HepG2 (cell line): Measurements from ENCODE around the gene SCN4B. TPM values are rescaled to one million over a fixed set of nuclear protein-coding genes. Genes with fewer than 3 reads are reported as not detected.

Source experiments
- AGO2 ChIP-seq: fragments of 200-400 bp; formaldehyde crosslinking; optimal IDR thresholded peaks from 2 replicates; pipeline ENCODE3; 2017; ENCODE audit warnings: mild to moderate bottlenecking, low read depth, low read length, moderate library complexity
- EED ChIP-seq: sonication (generic); formaldehyde crosslinking; IDR thresholded peaks from 2 replicates; pipeline ENCODE4 v1.5.0; 2020; ENCODE audit warnings: mild to moderate bottlenecking, missing genetic modification reagents
- EP300 ChIP-seq, 3 experiments: sonication (generic) in 1 of 3; formaldehyde crosslinking in 1 of 3; IDR thresholded peaks; 2 replicates each; pipeline versions ENCODE4 v1.5.1 to v1.6.1; 2011 to 2020; ENCODE audit warnings: low read depth in 2 of 3, low read length in 2 of 3, borderline replicate concordance in 1 of 3, improper control_type of control experiment in 1 of 3, mild to moderate bottlenecking in 1 of 3, missing genetic modification reagents in 1 of 3, moderate library complexity in 1 of 3
- HDAC1 ChIP-seq: sonication (generic); formaldehyde crosslinking; IDR thresholded peaks from 2 replicates; pipeline ENCODE4 v1.5.1; 2020; ENCODE audit warnings: mild to moderate bottlenecking, missing genetic modification reagents
- HNF1B ChIP-seq: sonication (generic); formaldehyde crosslinking; IDR thresholded peaks from 2 replicates; pipeline ENCODE4 v1.5.1; 2020; ENCODE audit warnings: mild to moderate bottlenecking, moderate library complexity, missing genetic modification reagents
- KDM2A ChIP-seq: sonication (generic); formaldehyde crosslinking; IDR thresholded peaks from 2 replicates; pipeline ENCODE4 v1.4.0; 2020; ENCODE audit warnings: low read depth, missing genetic modification reagents, borderline replicate concordance
- MEIS2 ChIP-seq: sonication (generic); formaldehyde crosslinking; IDR thresholded peaks from 2 replicates; pipeline ENCODE4 v1.9.0; 2021; ENCODE audit warnings: mild to moderate bottlenecking, missing genetic modification reagents
- NR2F6 ChIP-seq, 2 experiments: IDR thresholded peaks; 2 replicates each; pipeline ENCODE4 v1.6.1; 2016; ENCODE audit warnings: antibody characterized with exemption in 1 of 2, mild to moderate bottlenecking in 1 of 2
- PAX8 ChIP-seq: sonication (generic); formaldehyde crosslinking; IDR thresholded peaks from 2 replicates; pipeline ENCODE4 v1.8.0; 2022; ENCODE audit warnings: mild to moderate bottlenecking, missing genetic modification reagents, borderline replicate concordance
- RCOR2 ChIP-seq: IDR thresholded peaks from 2 replicates; pipeline ENCODE4 v1.6.1; 2016; ENCODE audit warnings: missing biosample characterization, missing genetic modification reagents
- TCF7L2 ChIP-seq: IDR thresholded peaks from 2 replicates; pipeline ENCODE4 v1.6.1; 2011; ENCODE audit warnings: mild to moderate bottlenecking, low read depth, low read length, moderate library complexity
- TFE3 ChIP-seq: IDR thresholded peaks from 2 replicates; pipeline ENCODE4 v1.6.1; 2016
- YEATS2 ChIP-seq: sonication (generic); formaldehyde crosslinking; IDR thresholded peaks from 2 replicates; pipeline ENCODE4 v1.4.0; 2020; ENCODE audit warnings: missing genetic modification reagents, borderline replicate concordance
- ZNF552 ChIP-seq: sonication (generic); formaldehyde crosslinking; IDR thresholded peaks from 2 replicates; pipeline ENCODE4 v1.9.0; 2022; ENCODE audit warnings: missing genetic modification reagents, mild to moderate bottlenecking, borderline replicate concordance
- polyA plus RNA-seq, 8 experiments: library from polyadenylated mRNA; depleted of rRNA in 3 of 8; stranded (reverse) in 7 of 8; unstranded in 1 of 8; fragments of >200 nt; fragmentation: Illumina TruSeq in 4 of 8; extraction: Trizol in 4 of 8; gene quantifications; 2 replicates each; pipeline versions ENCODE4 v1.2.1 to v1.2.3, GENCODE V29; 2011 to 2016; ENCODE audit warnings: low read depth in 4 of 8, missing spikeins in 1 of 8, mixed read lengths in 1 of 8; ENCODE audit not compliant: insufficient read depth in 1 of 8
- total RNA-seq, 5 experiments: library from RNA; depleted of rRNA; stranded (reverse); fragments of >200 nt; fragmentation: Illumina TruSeq; extraction: Trizol; gene quantifications; 2 replicates each; pipeline ENCODE4 v1.2.3, GENCODE V29; 2016; ENCODE audit warnings: low read depth in 1 of 5
- TF ChIP-seq, protein P1 (sequence below): sonication (generic); formaldehyde crosslinking; IDR thresholded peaks from 2 replicates; pipeline ENCODE4 v1.5.0; 2020; ENCODE audit warnings: mild to moderate bottlenecking, missing genetic modification reagents
- TF ChIP-seq, protein P2 (sequence below): sonication (generic); formaldehyde crosslinking; IDR thresholded peaks from 2 replicates; pipeline ENCODE4 v1.5.1; 2020; ENCODE audit warnings: mild to moderate bottlenecking, missing genetic modification reagents, moderate library complexity

Gene SCN4B
- total and polyA plus RNA-seq, 2 of the 13 experiments (the other 11 are each of a cell fraction or from before 2014, with no cell fraction given) = 0.04 to 0.29 TPM

DNA sequence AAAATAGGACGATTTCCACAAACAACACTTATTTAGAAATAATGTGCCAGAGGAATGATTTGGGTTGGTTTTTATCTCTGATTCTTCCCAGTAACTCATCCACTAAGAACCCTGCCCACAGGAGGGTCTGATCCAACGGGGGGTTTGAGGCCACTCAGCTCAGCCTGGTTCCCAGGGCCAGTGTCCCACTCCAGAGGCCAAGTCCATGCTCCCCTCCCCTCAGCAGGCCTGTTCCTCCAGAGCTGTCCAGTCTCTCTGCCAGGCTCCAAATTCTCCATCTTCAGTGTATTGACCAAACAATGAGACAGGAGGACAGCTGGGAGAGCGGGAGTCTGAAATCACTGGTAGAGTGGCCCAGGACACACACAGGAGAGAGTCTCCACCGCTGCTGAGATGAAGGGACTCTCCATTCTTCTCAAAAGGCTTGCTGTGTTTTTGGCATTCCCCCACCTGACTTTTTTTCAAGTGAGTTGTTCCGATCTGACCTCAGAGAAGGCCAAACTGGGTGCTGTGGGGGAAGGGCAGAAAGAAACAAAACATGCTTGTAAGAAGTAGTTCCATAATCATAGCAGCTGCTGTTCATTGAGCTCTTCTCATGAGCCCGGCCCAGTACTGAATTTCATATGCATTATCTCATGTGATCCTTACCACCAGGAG is 41.4 kb upstream of the SCN4B start (continued):
- TF ChIP-seq KDM2A = no peak
- no peak for TF ChIP-seq EP300 (IDR thresholded peaks at IDR 0.05; ENCODE audit: low read depth in 2 of 2, low read length in 2 of 2)
- 0 out of 2 replicates have a peak, but pooled peaks have one; percentile 21 for TF ChIP-seq EP300 (CRISPR knock-in tag; IDR thresholded peaks at IDR 0.05; ENCODE audit: borderline replicate concordance)
- TF ChIP-seq EED (CRISPR knock-in tag) = no peak
- no peak for TF ChIP-seq PAX8 (CRISPR knock-in tag)
- TF ChIP-seq YEATS2 = 0 out of 2 replicates have a peak, but pooled peaks have one; percentile 33
- TF ChIP-seq MEIS2 (CRISPR knock-in tag) = no peak
- TF ChIP-seq, protein P1, sequence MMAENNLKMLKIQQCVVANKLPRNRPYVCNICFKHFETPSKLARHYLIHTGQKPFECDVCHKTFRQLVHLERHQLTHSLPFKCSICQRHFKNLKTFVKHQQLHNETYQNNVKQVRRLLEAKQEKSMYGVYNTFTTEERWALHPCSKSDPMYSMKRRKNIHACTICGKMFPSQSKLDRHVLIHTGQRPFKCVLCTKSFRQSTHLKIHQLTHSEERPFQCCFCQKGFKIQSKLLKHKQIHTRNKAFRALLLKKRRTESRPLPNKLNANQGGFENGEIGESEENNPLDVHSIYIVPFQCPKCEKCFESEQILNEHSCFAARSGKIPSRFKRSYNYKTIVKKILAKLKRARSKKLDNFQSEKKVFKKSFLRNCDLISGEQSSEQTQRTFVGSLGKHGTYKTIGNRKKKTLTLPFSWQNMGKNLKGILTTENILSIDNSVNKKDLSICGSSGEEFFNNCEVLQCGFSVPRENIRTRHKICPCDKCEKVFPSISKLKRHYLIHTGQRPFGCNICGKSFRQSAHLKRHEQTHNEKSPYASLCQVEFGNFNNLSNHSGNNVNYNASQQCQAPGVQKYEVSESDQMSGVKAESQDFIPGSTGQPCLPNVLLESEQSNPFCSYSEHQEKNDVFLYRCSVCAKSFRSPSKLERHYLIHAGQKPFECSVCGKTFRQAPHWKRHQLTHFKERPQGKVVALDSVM (CRISPR knock-in tag) = no peak
- TF ChIP-seq, protein P2, sequence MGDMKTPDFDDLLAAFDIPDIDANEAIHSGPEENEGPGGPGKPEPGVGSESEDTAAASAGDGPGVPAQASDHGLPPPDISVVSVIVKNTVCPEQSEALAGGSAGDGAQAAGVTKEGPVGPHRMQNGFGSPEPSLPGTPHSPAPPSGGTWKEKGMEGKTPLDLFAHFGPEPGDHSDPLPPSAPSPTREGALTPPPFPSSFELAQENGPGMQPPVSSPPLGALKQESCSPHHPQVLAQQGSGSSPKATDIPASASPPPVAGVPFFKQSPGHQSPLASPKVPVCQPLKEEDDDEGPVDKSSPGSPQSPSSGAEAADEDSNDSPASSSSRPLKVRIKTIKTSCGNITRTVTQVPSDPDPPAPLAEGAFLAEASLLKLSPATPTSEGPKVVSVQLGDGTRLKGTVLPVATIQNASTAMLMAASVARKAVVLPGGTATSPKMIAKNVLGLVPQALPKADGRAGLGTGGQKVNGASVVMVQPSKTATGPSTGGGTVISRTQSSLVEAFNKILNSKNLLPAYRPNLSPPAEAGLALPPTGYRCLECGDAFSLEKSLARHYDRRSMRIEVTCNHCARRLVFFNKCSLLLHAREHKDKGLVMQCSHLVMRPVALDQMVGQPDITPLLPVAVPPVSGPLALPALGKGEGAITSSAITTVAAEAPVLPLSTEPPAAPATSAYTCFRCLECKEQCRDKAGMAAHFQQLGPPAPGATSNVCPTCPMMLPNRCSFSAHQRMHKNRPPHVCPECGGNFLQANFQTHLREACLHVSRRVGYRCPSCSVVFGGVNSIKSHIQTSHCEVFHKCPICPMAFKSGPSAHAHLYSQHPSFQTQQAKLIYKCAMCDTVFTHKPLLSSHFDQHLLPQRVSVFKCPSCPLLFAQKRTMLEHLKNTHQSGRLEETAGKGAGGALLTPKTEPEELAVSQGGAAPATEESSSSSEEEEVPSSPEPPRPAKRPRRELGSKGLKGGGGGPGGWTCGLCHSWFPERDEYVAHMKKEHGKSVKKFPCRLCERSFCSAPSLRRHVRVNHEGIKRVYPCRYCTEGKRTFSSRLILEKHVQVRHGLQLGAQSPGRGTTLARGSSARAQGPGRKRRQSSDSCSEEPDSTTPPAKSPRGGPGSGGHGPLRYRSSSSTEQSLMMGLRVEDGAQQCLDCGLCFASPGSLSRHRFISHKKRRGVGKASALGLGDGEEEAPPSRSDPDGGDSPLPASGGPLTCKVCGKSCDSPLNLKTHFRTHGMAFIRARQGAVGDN (CRISPR knock-in tag) = peak; percentile 42
- TF ChIP-seq NR2F6 (IDR thresholded peaks at IDR 0.05) = no peak
- TF ChIP-seq NR2F6 (CRISPR knock-in tag; IDR thresholded peaks at IDR 0.05) = 0 out of 2 replicates have a peak, but pooled peaks have one; percentile 13
- peak; percentile 18; the same call in 1 of the 2 replicates for TF ChIP-seq TFE3 (CRISPR knock-in tag)
- TF ChIP-seq RCOR2 (CRISPR knock-in tag) = no peak
- no peak for TF ChIP-seq AGO2
- TF ChIP-seq ZNF552 (CRISPR knock-in tag) = no peak
- no peak for TF ChIP-seq HDAC1
- TF ChIP-seq TCF7L2 = no peak
- TF ChIP-seq HNF1B (CRISPR knock-in tag) = no peak
